Stimulated activated CD4-positive, alpha-beta T cell treated with anti-CD3 and anti-CD28 coated beads, Interleukin-1b, Interleukin-23, amount 100 ng/mL, for 24 hours (primary cell): ENCODE measurements around the gene OR8G5.

Experiments
- DNase-seq, 4 experiments: peaks; one replicate each; pipeline ENCODE4 v3.0.0-alpha.2; 2020; ENCODE audit warnings: low read depth in 4 of 4, low spot score in 1 of 4

Gene OR8G5

GRCh38 chr11:124285610-124286344 lies 29.6 kb downstream of the OR8G5 start:
- DNase-seq = no peak

GRCh38 chr11:124294687-124295086 lies 38.5 kb downstream of the OR8G5 start:
- no peak for DNase-seq

- DNase-seq = no peak
Measured at GRCh38 chr11:124296016-124296415, 39.8 kb downstream of the OR8G5 start.

- no peak for DNase-seq
Measured at GRCh38 chr11:124297921-124298320, 41.7 kb downstream of the OR8G5 start.

GRCh38 chr11:124301548-124301947 lies 45.4 kb downstream of the OR8G5 start:
- DNase-seq = no peak

- no peak for DNase-seq
Measured at GRCh38 chr11:124302347-124303125, 46.4 kb downstream of the OR8G5 start.

- no peak for DNase-seq
Measured at GRCh38 chr11:124307093-124307492, 50.9 kb downstream of the OR8G5 start.

- DNase-seq = no peak
Measured at GRCh38 chr11:124310721-124311120, 54.5 kb downstream of the OR8G5 start.

- DNase-seq = no peak
Measured at GRCh38 chr11:124311269-124311668, 55.1 kb downstream of the OR8G5 start.

- no peak for DNase-seq
Measured at GRCh38 chr11:124311670-124312069, 55.5 kb downstream of the OR8G5 start.

GRCh38 chr11:124313131-124313530 lies 57.0 kb downstream of the OR8G5 start:
- DNase-seq = no peak

- no peak for DNase-seq
Measured at GRCh38 chr11:124313849-124314248, 57.7 kb downstream of the OR8G5 start, which contains the start of gene OR8D1. Gene OR8D1 (minus strand): TSS chr11:124313949. CDS start chr11:124310766, 3,183 bp downstream.

GRCh38 chr11:124315052-124315451 lies 58.9 kb downstream of the OR8G5 start:
- DNase-seq = no peak
